Loucy (cell line): ENCODE results near the gene PDGFA.

Experiments used
- H2AFZ ChIP-seq: fragments of 200-600 bp; sonication (generic); 2 replicates; pipeline ENCODE4 v1.6.0; 2016; ENCODE audit warnings: antibody characterized with exemption, mild to moderate bottlenecking, low read length, moderate library complexity
- H3F3A ChIP-seq: fragments of 200-600 bp; 2 replicates; pipeline ENCODE4 v1.6.0; 2016; ENCODE audit warnings: antibody characterized with exemption, low read depth, mild to moderate bottlenecking
- H3K27me3 ChIP-seq: fragments of 200-600 bp; sonication (generic); 2 replicates; pipeline ENCODE4 v1.6.1; 2014; ENCODE audit warnings: low read length, mild to moderate bottlenecking; ENCODE audit not compliant: insufficient read depth, poor library complexity, severe bottlenecking
- H3K36me3 ChIP-seq: fragments of 200-600 bp; sonication (generic); 2 replicates; pipeline ENCODE4 v1.6.1; 2016; ENCODE audit warnings: low read length; ENCODE audit not compliant: insufficient read depth
- H3K4me1 ChIP-seq: fragments of 200-600 bp; sonication (generic); 2 replicates; pipeline ENCODE4 v1.5.1; 2014; ENCODE audit warnings: low read length, mild to moderate bottlenecking; ENCODE audit not compliant: insufficient read depth, poor library complexity, severe bottlenecking
- H3K4me2 ChIP-seq: fragments of 200-600 bp; sonication (generic); 2 replicates; pipeline ENCODE4 v1.6.0; 2014; ENCODE audit warnings: antibody characterized with exemption, low read length, low read depth, mild to moderate bottlenecking; ENCODE audit not compliant: poor library complexity, severe bottlenecking
- H3K4me3 ChIP-seq: fragments of 200-600 bp; sonication (generic); 2 replicates; pipeline ENCODE4 v1.5.1; 2014; ENCODE audit warnings: low read length, mild to moderate bottlenecking, mixed read lengths; ENCODE audit not compliant: poor library complexity, severe bottlenecking
- H3K79me2 ChIP-seq: fragments of 200-600 bp; sonication (generic); 2 replicates; pipeline ENCODE4 v1.6.1; 2014; ENCODE audit warnings: low read length; ENCODE audit not compliant: insufficient read depth
- H3K9ac ChIP-seq: fragments of 200-600 bp; sonication (generic); 2 replicates; pipeline ENCODE4 v1.6.0; 2014; ENCODE audit warnings: mild to moderate bottlenecking, low read depth, low read length, moderate library complexity; ENCODE audit not compliant: poor library complexity, severe bottlenecking
- H3K9me2 ChIP-seq: fragments of 200-600 bp; sonication (generic); replicated peaks from 2 replicates; pipeline ENCODE4 v1.6.1; 2016; ENCODE audit warnings: low read depth, low read length, mixed read lengths
- H3K9me3 ChIP-seq: fragments of 200-600 bp; sonication (generic); 2 replicates; pipeline ENCODE4 v1.6.1; 2014; ENCODE audit warnings: mild to moderate bottlenecking, antibody characterized with exemption, low read length, low read depth; ENCODE audit not compliant: insufficient read depth
- H4K20me1 ChIP-seq: fragments of 200-600 bp; sonication (generic); 2 replicates; pipeline ENCODE4 v1.6.0; 2014; ENCODE audit warnings: antibody characterized with exemption, low read length, mild to moderate bottlenecking; ENCODE audit not compliant: insufficient read depth, poor library complexity, severe bottlenecking
- CTCF ChIP-seq: fragments of 200-600 bp; sonication (generic); conservative IDR thresholded peaks from 2 replicates; pipeline ENCODE4 v1.5.1; 2014; ENCODE audit warnings: mild to moderate bottlenecking, antibody characterized with exemption, low read length
- EZH2phosphoT487 ChIP-seq: fragments of 200-600 bp; IDR thresholded peaks from 2 replicates; pipeline ENCODE4 v1.6.1; 2018; ENCODE audit warnings: antibody characterized with exemption, mild to moderate bottlenecking, moderate library complexity, borderline replicate concordance

Gene PDGFA

GRCh38 chr7:491958-492713 lies 27.5 kb downstream of the PDGFA start:
- TF ChIP-seq CTCF (no peak), EZH2phosphoT487 (no peak)
- no peaks in the 10 kb centered on the region for H3K27me3 ChIP-seq
- no peak overlapping the region for H2AFZ ChIP-seq
- H3K79me2 ChIP-seq = no peaks in the 10 kb centered on the region
- H3K4me2 ChIP-seq = no peak overlapping the region
- no peaks in the 10 kb centered on the region for H4K20me1 ChIP-seq
- H3K36me3 ChIP-seq = no peaks in the 10 kb centered on the region
- H3F3A ChIP-seq = no peaks in the 10 kb centered on the region
- H3K4me3 ChIP-seq = no peak overlapping the region
- H3K9me2 ChIP-seq = no peaks in the 10 kb centered on the region
- H3K9ac ChIP-seq = no peak overlapping the region
- H3K4me1 ChIP-seq = no peaks in the 10 kb centered on the region
- peaks cover 12% of the 10 kb centered on the region; the same call in 1 of the 2 replicates for H3K9me3 ChIP-seq

- no peak overlapping the region for H3K9ac ChIP-seq
- H3K9me2 ChIP-seq = no peaks in the 10 kb centered on the region
- H3K36me3 ChIP-seq = no peaks in the 10 kb centered on the region
Observed at GRCh38 chr7:491292-491957, 28.2 kb downstream of the PDGFA start.

More at GRCh38 chr7:491292-491957, 28.2 kb downstream of the PDGFA start:
- H2AFZ ChIP-seq = no peak overlapping the region
- H3K27me3 ChIP-seq = no peaks in the 10 kb centered on the region
- TF ChIP-seq EZH2phosphoT487 = no peak
- TF ChIP-seq CTCF = no peak
- no peak overlapping the region for H3K4me3 ChIP-seq
- no peak overlapping the region for H3K4me2 ChIP-seq
- no peaks in the 10 kb centered on the region for H3K4me1 ChIP-seq
- H3F3A ChIP-seq = no peaks in the 10 kb centered on the region
- peaks cover 14% of the 10 kb centered on the region; the same call in 1 of the 2 replicates for H3K9me3 ChIP-seq
- no peaks in the 10 kb centered on the region for H3K79me2 ChIP-seq
- H4K20me1 ChIP-seq = no peaks in the 10 kb centered on the region
